Thoracic aorta (tissue), 2 donors: ENCODE data around the gene DPH7. TPM values are rescaled to one million over a fixed set of nuclear protein-coding genes. Genes with fewer than 3 reads are reported as not detected.

Experiments
- ATAC-seq: fragments of 150-250 bp; one replicate; pipeline ENCODE4 v1.8.0; 2017; ENCODE audit warnings: low read depth; ENCODE audit not compliant: insufficient number of reproducible peaks, low FRiP score
- DNase-seq: peaks from one replicate; pipeline ENCODE4 v3.0.0-alpha.2; 2020; ENCODE audit warnings: low spot score
- H3K27ac ChIP-seq, 2 donors: fragments of 200-600 bp; sonication (generic); 1 replicate in 1 of 2; 2 replicates in 1 of 2; pipeline ENCODE4 v1.5.1; 2016; ENCODE audit warnings: mild to moderate bottlenecking in 2 of 2, moderate library complexity in 2 of 2
- H3K27me3 ChIP-seq: fragments of 200-600 bp; sonication (generic); replicated peaks from 2 replicates; pipeline ENCODE4 v1.6.0; 2016; ENCODE audit warnings: mild to moderate bottlenecking; ENCODE audit not compliant: insufficient read depth
- H3K36me3 ChIP-seq: fragments of 200-600 bp; sonication (generic); one replicate; pipeline ENCODE4 v1.5.1; 2016
- H3K4me1 ChIP-seq, 2 donors: fragments of 200-600 bp; sonication (generic); 1 replicate in 1 of 2; 2 replicates in 1 of 2; pipeline versions ENCODE4 v1.5.1 to v1.6.0; 2016; ENCODE audit warnings: low read depth in 2 of 2, mild to moderate bottlenecking in 1 of 2; ENCODE audit not compliant: control insufficient read depth in 1 of 2
- H3K4me3 ChIP-seq: fragments of 200-600 bp; sonication (generic); 2 replicates; pipeline ENCODE4 v1.5.1; 2016; ENCODE audit warnings: mild to moderate bottlenecking
- H3K9me3 ChIP-seq: fragments of 200-600 bp; sonication (generic); 2 replicates; pipeline ENCODE4 v1.5.1; 2016
- total RNA-seq, 2 donors: library from RNA; depleted of rRNA; stranded (reverse); fragments of >200 nt; gene quantifications; one replicate each; pipeline versions ENCODE4 v1.1.0 to v1.2.3, GENCODE V29; 2016
- TF ChIP-seq, protein P1 (sequence below): fragments of 200-600 bp; sonication (generic); IDR thresholded peaks from one replicate; pipeline ENCODE4 v1.5.1; 2019; ENCODE audit warnings: antibody characterized with exemption

Gene DPH7
- total RNA-seq, 2 donors from 2014 or later = 36.8 to 43.7 TPM

DNA sequence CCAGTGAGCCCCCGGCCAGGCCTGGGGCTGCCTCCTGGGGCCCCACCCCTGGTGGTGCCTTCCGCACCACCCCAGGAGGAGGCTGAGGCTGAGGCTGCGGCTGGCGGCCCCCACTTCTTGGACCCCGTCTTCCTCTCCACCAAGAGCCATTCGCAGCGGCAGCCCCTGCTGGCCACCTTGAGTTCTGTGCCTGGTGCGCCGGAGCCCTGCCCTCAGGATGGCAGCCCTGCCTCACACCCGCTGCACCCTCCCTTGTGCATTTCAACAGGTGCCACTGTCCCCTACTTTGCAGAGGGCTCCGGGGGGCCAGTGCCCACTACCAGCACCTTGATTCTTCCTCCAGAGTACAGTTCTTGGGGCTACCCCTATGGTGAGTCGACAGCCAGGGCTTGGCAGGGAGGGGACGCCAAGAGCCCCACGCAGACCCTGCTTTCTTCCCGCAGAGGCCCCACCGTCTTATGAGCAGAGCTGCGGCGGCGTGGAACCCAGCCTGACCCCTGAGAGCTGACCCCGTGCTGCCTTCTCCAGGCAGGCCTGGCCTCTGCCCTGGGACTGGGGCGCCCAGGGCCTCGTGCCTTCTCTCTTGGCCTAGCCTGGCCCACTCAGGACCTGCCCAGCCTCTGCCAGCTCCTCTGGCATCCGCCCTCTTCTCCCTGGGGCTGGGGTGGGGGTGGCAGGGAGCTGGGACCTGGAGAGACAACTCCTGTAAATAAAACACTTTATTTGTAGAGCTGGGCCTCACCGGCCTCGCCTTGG, 36.1 kb upstream of the DPH7 start:
- Histone ChIP-seq H3K4me3 (no peak overlapping the region), H3K9me3 (no peaks in the 10 kb centered on the region), H3K4me1 (peaks cover 20 to 35% of the 10 kb centered on the region in 2 donors), H3K27ac (no peak overlapping the region), H3K36me3 (peaks cover 18% of the 10 kb centered on the region), H3K27me3 (no peaks in the 10 kb centered on the region)
- TF ChIP-seq, protein P1, sequence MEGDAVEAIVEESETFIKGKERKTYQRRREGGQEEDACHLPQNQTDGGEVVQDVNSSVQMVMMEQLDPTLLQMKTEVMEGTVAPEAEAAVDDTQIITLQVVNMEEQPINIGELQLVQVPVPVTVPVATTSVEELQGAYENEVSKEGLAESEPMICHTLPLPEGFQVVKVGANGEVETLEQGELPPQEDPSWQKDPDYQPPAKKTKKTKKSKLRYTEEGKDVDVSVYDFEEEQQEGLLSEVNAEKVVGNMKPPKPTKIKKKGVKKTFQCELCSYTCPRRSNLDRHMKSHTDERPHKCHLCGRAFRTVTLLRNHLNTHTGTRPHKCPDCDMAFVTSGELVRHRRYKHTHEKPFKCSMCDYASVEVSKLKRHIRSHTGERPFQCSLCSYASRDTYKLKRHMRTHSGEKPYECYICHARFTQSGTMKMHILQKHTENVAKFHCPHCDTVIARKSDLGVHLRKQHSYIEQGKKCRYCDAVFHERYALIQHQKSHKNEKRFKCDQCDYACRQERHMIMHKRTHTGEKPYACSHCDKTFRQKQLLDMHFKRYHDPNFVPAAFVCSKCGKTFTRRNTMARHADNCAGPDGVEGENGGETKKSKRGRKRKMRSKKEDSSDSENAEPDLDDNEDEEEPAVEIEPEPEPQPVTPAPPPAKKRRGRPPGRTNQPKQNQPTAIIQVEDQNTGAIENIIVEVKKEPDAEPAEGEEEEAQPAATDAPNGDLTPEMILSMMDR = no peak
- ATAC-seq (no peak), DNase-seq (no peak)

DNA sequence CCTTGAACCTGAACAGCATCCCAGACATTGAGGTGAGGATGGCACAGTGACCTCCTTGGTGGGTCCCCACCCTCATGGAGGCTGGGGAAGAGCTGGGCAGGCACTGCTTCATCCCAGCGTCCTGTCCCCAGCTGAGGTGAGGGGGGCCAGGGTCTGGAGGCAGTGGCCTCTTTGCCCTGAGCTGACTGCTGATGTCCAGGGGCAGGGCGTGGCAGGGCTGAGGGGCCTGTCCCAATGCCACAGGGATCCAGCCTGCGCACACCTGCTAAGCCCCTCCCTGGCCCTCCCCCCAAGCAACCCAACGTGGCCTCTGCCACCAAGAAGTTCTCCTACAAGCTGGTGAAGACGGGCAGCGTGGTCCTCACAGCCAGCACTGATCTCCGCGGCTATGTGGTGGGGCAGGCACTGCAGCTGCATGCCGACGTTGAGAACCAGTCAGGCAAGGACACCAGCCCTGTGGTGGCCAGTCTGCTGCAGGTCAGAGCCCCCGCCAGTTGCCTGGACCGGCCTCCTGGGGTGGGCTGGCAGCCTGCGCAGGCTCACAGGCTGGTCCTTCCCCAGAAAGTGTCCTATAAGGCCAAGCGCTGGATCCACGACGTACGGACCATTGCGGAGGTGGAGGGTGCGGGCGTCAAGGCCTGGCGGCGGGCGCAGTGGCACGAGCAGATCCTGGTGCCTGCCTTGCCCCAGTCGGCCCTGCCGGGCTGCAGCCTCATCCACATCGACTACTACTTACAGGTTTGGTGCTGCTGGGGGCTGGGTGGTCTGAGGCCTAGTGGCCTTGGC, 35.2 kb upstream of the DPH7 start:
- Histone ChIP-seq H3K4me1 (peaks cover 18 to 32% of the 10 kb centered on the region in 2 donors), H3K4me3 (no peak overlapping the region), H3K27me3 (no peaks in the 10 kb centered on the region), H3K9me3 (no peaks in the 10 kb centered on the region), H3K36me3 (peaks cover 18% of the 10 kb centered on the region), H3K27ac (no peak overlapping the region)
- no peak for DNase-seq
- ATAC-seq = no peak
- TF ChIP-seq, protein P1 = no peak

DNA sequence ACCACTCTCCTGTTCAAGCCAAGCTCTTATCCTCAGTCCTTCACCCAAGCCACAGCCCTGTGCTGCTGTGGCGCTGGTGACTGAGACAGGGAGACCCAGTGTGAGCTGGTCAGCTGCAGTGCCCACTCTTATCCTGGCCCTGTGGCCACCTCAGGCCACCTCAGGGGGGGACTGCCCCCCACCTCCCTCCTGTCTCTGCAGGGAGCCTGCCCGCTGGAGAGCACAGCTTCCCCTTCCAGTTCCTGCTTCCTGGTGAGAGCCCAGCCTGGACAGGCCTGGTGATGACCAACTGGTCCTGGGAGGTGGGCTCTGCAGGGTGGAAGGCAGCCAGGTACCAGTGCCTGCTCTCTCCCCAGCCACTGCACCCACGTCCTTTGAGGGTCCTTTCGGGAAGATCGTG, 34.5 kb upstream of the DPH7 start:
- no peaks in the 10 kb centered on the region for H3K9me3 ChIP-seq
- H3K27me3 ChIP-seq = no peaks in the 10 kb centered on the region
- TF ChIP-seq, protein P1 = no peak
- H3K4me3 ChIP-seq = no peak overlapping the region
- H3K36me3 ChIP-seq = peaks cover 18% of the 10 kb centered on the region
- H3K4me1 ChIP-seq = peaks cover 18 to 36% of the 10 kb centered on the region in 2 donors
- no peak overlapping the region for H3K27ac ChIP-seq
- DNase-seq (no peak), ATAC-seq (no peak)

DNA sequence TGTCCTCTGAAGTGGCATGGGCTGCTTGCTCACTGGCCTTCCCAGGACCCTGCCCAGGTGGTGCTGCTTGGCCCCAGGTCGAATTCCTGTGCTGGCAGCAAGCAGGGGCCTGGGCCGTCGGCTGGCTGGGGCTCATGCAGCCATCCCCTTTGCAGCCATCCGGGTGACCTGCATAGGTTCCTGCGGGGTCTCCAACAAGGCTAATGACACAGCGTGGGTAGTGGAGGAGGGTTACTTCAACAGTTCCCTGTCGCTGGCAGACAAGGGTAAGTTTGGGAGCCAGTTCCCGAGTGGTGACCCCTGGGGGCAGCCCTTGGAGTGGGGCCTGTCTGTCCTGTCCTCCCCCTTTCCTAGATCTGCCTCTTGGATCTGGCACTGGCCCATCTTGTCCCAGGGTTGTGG, 34.0 kb upstream of the DPH7 start:
- no peak for ATAC-seq
- Histone ChIP-seq H3K36me3 (peaks cover 18% of the 10 kb centered on the region), H3K9me3 (no peaks in the 10 kb centered on the region), H3K27me3 (no peaks in the 10 kb centered on the region), H3K4me1 (peaks cover 17 to 38% of the 10 kb centered on the region in 2 donors), H3K27ac (peak overlapping the region in 1 of 2 donors; percentile 53), H3K4me3 (no peak overlapping the region)
- no peak for DNase-seq
- TF ChIP-seq, protein P1 = no peak
